HepG2 (cell line): ENCODE measurements around the gene SPDL1. TPM values are rescaled to one million over a fixed set of nuclear protein-coding genes. Genes with fewer than 3 reads are reported as not detected.

Experiments used
- ARNTL ChIP-seq: sonication (generic); formaldehyde crosslinking; IDR thresholded peaks from 2 replicates; pipeline ENCODE4 v1.4.0; 2020; ENCODE audit warnings: mild to moderate bottlenecking, missing genetic modification reagents
- ATF7 ChIP-seq, 2 experiments: fragments of 450-650 bp in 1 of 2; sonication (generic) in 1 of 2; formaldehyde crosslinking in 1 of 2; IDR thresholded peaks; 2 replicates each; pipeline versions ENCODE4 v1.4.0 to v1.6.1; 2016 to 2020; ENCODE audit warnings: antibody characterized with exemption in 1 of 2, mild to moderate bottlenecking in 1 of 2, missing genetic modification reagents in 1 of 2
- CHCHD3 ChIP-seq: sonication (generic); formaldehyde crosslinking; IDR thresholded peaks from 2 replicates; pipeline ENCODE4 v1.8.0; 2022; ENCODE audit warnings: mild to moderate bottlenecking, missing genetic modification reagents, moderate library complexity
- GTF3A ChIP-seq: sonication (generic); formaldehyde crosslinking; conservative IDR thresholded peaks from 2 replicates; pipeline ENCODE4 v1.4.0; 2020; ENCODE audit warnings: mild to moderate bottlenecking, missing genetic modification reagents
- KDM2A ChIP-seq: sonication (generic); formaldehyde crosslinking; IDR thresholded peaks from 2 replicates; pipeline ENCODE4 v1.4.0; 2020; ENCODE audit warnings: low read depth, missing genetic modification reagents, borderline replicate concordance
- MYNN ChIP-seq: sonication (generic); formaldehyde crosslinking; IDR thresholded peaks from 2 replicates; pipeline ENCODE4 v1.4.0; 2020; ENCODE audit warnings: mild to moderate bottlenecking, low read depth, missing genetic modification reagents
- NR3C1 ChIP-seq: sonication (generic); formaldehyde crosslinking; IDR thresholded peaks from 2 replicates; pipeline ENCODE4 v1.4.0; 2020; ENCODE audit warnings: missing genetic modification reagents
- PATZ1 ChIP-seq: sonication (generic); formaldehyde crosslinking; IDR thresholded peaks from 2 replicates; pipeline ENCODE4 v1.4.0; 2020; ENCODE audit warnings: missing genetic modification reagents
- PHF20 ChIP-seq: sonication (generic); formaldehyde crosslinking; IDR thresholded peaks from 2 replicates; pipeline ENCODE4 v1.5.0; 2020; ENCODE audit warnings: mild to moderate bottlenecking, missing genetic modification reagents
- SATB2 ChIP-seq: sonication (generic); formaldehyde crosslinking; IDR thresholded peaks from 2 replicates; pipeline ENCODE4 v1.5.0; 2020; ENCODE audit warnings: missing genetic modification reagents
- ZNF326 ChIP-seq: sonication (generic); formaldehyde crosslinking; IDR thresholded peaks from 2 replicates; pipeline ENCODE4 v1.4.0; 2020; ENCODE audit warnings: missing genetic modification reagents, borderline replicate concordance
- polyA plus RNA-seq, 8 experiments: library from polyadenylated mRNA; depleted of rRNA in 3 of 8; stranded (reverse) in 7 of 8; unstranded in 1 of 8; fragments of >200 nt; fragmentation: Illumina TruSeq in 4 of 8; extraction: Trizol in 4 of 8; gene quantifications; 2 replicates each; pipeline versions ENCODE4 v1.2.1 to v1.2.3, GENCODE V29; 2011 to 2016; ENCODE audit warnings: low read depth in 4 of 8, missing spikeins in 1 of 8, mixed read lengths in 1 of 8; ENCODE audit not compliant: insufficient read depth in 1 of 8
- total RNA-seq, 5 experiments: library from RNA; depleted of rRNA; stranded (reverse); fragments of >200 nt; fragmentation: Illumina TruSeq; extraction: Trizol; gene quantifications; 2 replicates each; pipeline ENCODE4 v1.2.3, GENCODE V29; 2016; ENCODE audit warnings: low read depth in 1 of 5
- TF ChIP-seq, protein P1 (sequence below): sonication (generic); formaldehyde crosslinking; IDR thresholded peaks from 2 replicates; pipeline ENCODE4 v1.5.1; 2020; ENCODE audit warnings: mild to moderate bottlenecking, missing genetic modification reagents, moderate library complexity
- TF ChIP-seq, protein P2 (sequence below): sonication (generic); formaldehyde crosslinking; IDR thresholded peaks from 2 replicates; pipeline ENCODE4 v1.9.0; 2021; ENCODE audit warnings: mild to moderate bottlenecking, missing genetic modification reagents
- TF ChIP-seq, protein P3 (sequence below): sonication (generic); formaldehyde crosslinking; IDR thresholded peaks from 2 replicates; pipeline ENCODE4 v1.5.0; 2020; ENCODE audit warnings: missing genetic modification reagents

The SPDL1 gene
- total and polyA plus RNA-seq, 2 of the 13 experiments (the other 11 are each of a cell fraction or from before 2014, with no cell fraction given) = 10.9 to 36.6 TPM

- TF ChIP-seq CHCHD3 (no peak), GTF3A (no peak), MYNN (CRISPR knock-in tag) (no peak), SATB2 (CRISPR knock-in tag) (no peak), NR3C1 (CRISPR knock-in tag) (no peak), ATF7 (IDR thresholded peaks at IDR 0.05) (no peak), ATF7 (CRISPR knock-in tag; IDR thresholded peaks at IDR 0.05) (no peak), KDM2A (CRISPR knock-in tag) (no peak; the same call in 1 of the 2 replicates), ARNTL (CRISPR knock-in tag) (no peak), PATZ1 (CRISPR knock-in tag) (0 out of 2 replicates have a peak, but pooled peaks have one; percentile 38), PHF20 (peak; percentile 78), ZNF326 (CRISPR knock-in tag) (no peak)
- TF ChIP-seq, protein P1, sequence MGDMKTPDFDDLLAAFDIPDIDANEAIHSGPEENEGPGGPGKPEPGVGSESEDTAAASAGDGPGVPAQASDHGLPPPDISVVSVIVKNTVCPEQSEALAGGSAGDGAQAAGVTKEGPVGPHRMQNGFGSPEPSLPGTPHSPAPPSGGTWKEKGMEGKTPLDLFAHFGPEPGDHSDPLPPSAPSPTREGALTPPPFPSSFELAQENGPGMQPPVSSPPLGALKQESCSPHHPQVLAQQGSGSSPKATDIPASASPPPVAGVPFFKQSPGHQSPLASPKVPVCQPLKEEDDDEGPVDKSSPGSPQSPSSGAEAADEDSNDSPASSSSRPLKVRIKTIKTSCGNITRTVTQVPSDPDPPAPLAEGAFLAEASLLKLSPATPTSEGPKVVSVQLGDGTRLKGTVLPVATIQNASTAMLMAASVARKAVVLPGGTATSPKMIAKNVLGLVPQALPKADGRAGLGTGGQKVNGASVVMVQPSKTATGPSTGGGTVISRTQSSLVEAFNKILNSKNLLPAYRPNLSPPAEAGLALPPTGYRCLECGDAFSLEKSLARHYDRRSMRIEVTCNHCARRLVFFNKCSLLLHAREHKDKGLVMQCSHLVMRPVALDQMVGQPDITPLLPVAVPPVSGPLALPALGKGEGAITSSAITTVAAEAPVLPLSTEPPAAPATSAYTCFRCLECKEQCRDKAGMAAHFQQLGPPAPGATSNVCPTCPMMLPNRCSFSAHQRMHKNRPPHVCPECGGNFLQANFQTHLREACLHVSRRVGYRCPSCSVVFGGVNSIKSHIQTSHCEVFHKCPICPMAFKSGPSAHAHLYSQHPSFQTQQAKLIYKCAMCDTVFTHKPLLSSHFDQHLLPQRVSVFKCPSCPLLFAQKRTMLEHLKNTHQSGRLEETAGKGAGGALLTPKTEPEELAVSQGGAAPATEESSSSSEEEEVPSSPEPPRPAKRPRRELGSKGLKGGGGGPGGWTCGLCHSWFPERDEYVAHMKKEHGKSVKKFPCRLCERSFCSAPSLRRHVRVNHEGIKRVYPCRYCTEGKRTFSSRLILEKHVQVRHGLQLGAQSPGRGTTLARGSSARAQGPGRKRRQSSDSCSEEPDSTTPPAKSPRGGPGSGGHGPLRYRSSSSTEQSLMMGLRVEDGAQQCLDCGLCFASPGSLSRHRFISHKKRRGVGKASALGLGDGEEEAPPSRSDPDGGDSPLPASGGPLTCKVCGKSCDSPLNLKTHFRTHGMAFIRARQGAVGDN (CRISPR knock-in tag) = peak; percentile 69
- TF ChIP-seq, protein P2, sequence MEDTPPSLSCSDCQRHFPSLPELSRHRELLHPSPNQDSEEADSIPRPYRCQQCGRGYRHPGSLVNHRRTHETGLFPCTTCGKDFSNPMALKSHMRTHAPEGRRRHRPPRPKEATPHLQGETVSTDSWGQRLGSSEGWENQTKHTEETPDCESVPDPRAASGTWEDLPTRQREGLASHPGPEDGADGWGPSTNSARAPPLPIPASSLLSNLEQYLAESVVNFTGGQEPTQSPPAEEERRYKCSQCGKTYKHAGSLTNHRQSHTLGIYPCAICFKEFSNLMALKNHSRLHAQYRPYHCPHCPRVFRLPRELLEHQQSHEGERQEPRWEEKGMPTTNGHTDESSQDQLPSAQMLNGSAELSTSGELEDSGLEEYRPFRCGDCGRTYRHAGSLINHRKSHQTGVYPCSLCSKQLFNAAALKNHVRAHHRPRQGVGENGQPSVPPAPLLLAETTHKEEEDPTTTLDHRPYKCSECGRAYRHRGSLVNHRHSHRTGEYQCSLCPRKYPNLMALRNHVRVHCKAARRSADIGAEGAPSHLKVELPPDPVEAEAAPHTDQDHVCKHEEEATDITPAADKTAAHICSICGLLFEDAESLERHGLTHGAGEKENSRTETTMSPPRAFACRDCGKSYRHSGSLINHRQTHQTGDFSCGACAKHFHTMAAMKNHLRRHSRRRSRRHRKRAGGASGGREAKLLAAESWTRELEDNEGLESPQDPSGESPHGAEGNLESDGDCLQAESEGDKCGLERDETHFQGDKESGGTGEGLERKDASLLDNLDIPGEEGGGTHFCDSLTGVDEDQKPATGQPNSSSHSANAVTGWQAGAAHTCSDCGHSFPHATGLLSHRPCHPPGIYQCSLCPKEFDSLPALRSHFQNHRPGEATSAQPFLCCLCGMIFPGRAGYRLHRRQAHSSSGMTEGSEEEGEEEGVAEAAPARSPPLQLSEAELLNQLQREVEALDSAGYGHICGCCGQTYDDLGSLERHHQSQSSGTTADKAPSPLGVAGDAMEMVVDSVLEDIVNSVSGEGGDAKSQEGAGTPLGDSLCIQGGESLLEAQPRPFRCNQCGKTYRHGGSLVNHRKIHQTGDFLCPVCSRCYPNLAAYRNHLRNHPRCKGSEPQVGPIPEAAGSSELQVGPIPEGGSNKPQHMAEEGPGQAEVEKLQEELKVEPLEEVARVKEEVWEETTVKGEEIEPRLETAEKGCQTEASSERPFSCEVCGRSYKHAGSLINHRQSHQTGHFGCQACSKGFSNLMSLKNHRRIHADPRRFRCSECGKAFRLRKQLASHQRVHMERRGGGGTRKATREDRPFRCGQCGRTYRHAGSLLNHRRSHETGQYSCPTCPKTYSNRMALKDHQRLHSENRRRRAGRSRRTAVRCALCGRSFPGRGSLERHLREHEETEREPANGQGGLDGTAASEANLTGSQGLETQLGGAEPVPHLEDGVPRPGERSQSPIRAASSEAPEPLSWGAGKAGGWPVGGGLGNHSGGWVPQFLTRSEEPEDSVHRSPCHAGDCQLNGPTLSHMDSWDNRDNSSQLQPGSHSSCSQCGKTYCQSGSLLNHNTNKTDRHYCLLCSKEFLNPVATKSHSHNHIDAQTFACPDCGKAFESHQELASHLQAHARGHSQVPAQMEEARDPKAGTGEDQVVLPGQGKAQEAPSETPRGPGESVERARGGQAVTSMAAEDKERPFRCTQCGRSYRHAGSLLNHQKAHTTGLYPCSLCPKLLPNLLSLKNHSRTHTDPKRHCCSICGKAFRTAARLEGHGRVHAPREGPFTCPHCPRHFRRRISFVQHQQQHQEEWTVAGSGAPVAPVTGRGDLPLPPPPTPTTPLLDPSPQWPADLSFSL = no peak
- TF ChIP-seq, protein P3, sequence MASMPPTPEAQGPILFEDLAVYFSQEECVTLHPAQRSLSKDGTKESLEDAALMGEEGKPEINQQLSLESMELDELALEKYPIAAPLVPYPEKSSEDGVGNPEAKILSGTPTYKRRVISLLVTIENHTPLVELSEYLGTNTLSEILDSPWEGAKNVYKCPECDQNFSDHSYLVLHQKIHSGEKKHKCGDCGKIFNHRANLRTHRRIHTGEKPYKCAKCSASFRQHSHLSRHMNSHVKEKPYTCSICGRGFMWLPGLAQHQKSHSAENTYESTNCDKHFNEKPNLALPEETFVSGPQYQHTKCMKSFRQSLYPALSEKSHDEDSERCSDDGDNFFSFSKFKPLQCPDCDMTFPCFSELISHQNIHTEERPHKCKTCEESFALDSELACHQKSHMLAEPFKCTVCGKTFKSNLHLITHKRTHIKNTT (CRISPR knock-in tag) = no peak
These were observed at the start of gene SPDL1 (continued) for GRCh38 chr5:169583424-169584220.
